ENCODE results near the gene FAM120A.

DNA sequence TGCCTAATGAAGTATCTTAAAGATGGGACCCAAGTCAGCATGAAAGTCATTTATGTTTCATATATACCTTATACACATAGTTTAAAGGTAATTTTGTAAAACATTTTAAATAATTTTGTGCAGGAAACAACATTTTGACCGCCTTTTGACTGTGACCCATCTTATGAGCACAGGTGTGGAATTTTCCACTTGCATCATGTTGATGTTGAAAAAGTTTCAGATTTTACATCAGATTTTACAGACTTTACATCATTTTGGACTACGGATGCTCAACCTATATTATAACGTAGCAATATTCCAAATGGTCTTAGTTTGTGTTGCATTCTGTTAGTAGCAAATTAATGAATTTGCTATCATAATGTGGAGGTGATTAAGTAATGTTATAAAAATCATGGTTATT is 23.6 kb downstream of the FAM120A start:
- TF ChIP-seq, protein P1, sequence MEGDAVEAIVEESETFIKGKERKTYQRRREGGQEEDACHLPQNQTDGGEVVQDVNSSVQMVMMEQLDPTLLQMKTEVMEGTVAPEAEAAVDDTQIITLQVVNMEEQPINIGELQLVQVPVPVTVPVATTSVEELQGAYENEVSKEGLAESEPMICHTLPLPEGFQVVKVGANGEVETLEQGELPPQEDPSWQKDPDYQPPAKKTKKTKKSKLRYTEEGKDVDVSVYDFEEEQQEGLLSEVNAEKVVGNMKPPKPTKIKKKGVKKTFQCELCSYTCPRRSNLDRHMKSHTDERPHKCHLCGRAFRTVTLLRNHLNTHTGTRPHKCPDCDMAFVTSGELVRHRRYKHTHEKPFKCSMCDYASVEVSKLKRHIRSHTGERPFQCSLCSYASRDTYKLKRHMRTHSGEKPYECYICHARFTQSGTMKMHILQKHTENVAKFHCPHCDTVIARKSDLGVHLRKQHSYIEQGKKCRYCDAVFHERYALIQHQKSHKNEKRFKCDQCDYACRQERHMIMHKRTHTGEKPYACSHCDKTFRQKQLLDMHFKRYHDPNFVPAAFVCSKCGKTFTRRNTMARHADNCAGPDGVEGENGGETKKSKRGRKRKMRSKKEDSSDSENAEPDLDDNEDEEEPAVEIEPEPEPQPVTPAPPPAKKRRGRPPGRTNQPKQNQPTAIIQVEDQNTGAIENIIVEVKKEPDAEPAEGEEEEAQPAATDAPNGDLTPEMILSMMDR (conservative IDR thresholded peaks at IDR 0.05 in 1 of 2, IDR thresholded peaks at IDR 0.05 in 1 of 2; ENCODE audit: low read depth in 1 of 2, low read length in 2 of 2), result no peak
- no peak for TF ChIP-seq EZH2 (IDR thresholded peaks at IDR 0.05; ENCODE audit: low read length, missing control alignments)

Measured in fibroblast of lung (primary cell).